OCI-LY1 (cell line): ENCODE results near the gene AURKB.
A peak's percentile ranks its signal among the peaks of the same experiment; 100 is the strongest.

ENCODE experiments used
- H2AFZ ChIP-seq: fragments of 200-600 bp; sonication (generic), shearing (Covaris generic); 2 replicates; pipeline ENCODE4 v1.6.0; 2014; ENCODE audit warnings: antibody characterized with exemption, mild to moderate bottlenecking, low read length
- H3F3A ChIP-seq: fragments of 200-600 bp; sonication (generic), shearing (Covaris generic); 2 replicates; pipeline ENCODE4 v1.6.0; 2014; ENCODE audit warnings: mild to moderate bottlenecking, antibody characterized with exemption, low read length, moderate library complexity; ENCODE audit not compliant: insufficient read depth
- H3K27ac ChIP-seq: fragments of 200-600 bp; sonication (generic); 2 replicates; pipeline ENCODE4 v1.5.1; 2014; ENCODE audit warnings: low read length, mixed run types, mild to moderate bottlenecking, low read depth; ENCODE audit not compliant: poor library complexity, severe bottlenecking
- H3K27me3 ChIP-seq: fragments of 200-600 bp; sonication (generic); 2 replicates; pipeline ENCODE4 v1.6.0; 2014; ENCODE audit warnings: antibody characterized with exemption, mild to moderate bottlenecking, low read length, moderate library complexity; ENCODE audit not compliant: insufficient read depth
- H3K36me3 ChIP-seq: fragments of 200-600 bp; sonication (generic); 2 replicates; pipeline ENCODE4 v1.6.1; 2014; ENCODE audit warnings: mild to moderate bottlenecking, antibody characterized with exemption, low read length, moderate library complexity, mixed read lengths; ENCODE audit not compliant: insufficient read depth
- H3K4me1 ChIP-seq: fragments of 200-600 bp; sonication (generic); 2 replicates; pipeline ENCODE4 v1.5.1; 2014; ENCODE audit warnings: mild to moderate bottlenecking, low read length, moderate library complexity; ENCODE audit not compliant: insufficient read depth, severe bottlenecking
- H3K4me2 ChIP-seq: fragments of 200-600 bp; sonication (generic), shearing (Covaris generic); 2 replicates; pipeline ENCODE4 v1.6.1; 2014; ENCODE audit warnings: low read length
- H3K4me3 ChIP-seq: fragments of 200-600 bp; sonication (generic); 2 replicates; pipeline ENCODE4 v1.5.1; 2014; ENCODE audit warnings: low read length, low read depth, mild to moderate bottlenecking, mixed read lengths; ENCODE audit not compliant: poor library complexity, severe bottlenecking
- H3K79me2 ChIP-seq: fragments of 200-600 bp; shearing (Covaris generic); 2 replicates; pipeline ENCODE4 v1.6.1; 2016; ENCODE audit warnings: mixed run types, low read length, mixed read lengths; ENCODE audit not compliant: insufficient read depth
- H3K9ac ChIP-seq: fragments of 200-600 bp; sonication (generic), shearing (Covaris generic); 2 replicates; pipeline ENCODE4 v1.6.1; 2014; ENCODE audit warnings: mild to moderate bottlenecking, low read length, mixed read lengths
- H3K9me2 ChIP-seq: fragments of 200-600 bp; sonication (generic), shearing (Covaris generic); 2 replicates; pipeline ENCODE4 v1.6.1; 2014; ENCODE audit warnings: low read depth, mild to moderate bottlenecking, low read length, mixed read lengths
- H3K9me3 ChIP-seq: fragments of 200-600 bp; shearing (Covaris generic); 2 replicates; pipeline ENCODE4 v1.6.1; 2014; ENCODE audit warnings: low read length, mixed read lengths
- H4K20me1 ChIP-seq: fragments of 200-600 bp; sonication (generic), shearing (Covaris generic); 2 replicates; pipeline ENCODE4 v1.6.0; 2016; ENCODE audit warnings: mild to moderate bottlenecking, low read length; ENCODE audit not compliant: insufficient read depth
- EZH2 ChIP-seq: fragments of 200-600 bp; sonication (generic), shearing (Covaris generic); IDR thresholded peaks from 2 replicates; pipeline ENCODE4 v1.8.0; 2017; ENCODE audit warnings: borderline replicate concordance, mixed run types, mild to moderate bottlenecking, antibody characterized with exemption, low read length, moderate library complexity, mixed read lengths
- TF ChIP-seq, protein P1 (sequence below): fragments of 200-600 bp; sonication (generic), shearing (Covaris generic); IDR thresholded peaks from 2 replicates; pipeline ENCODE4 v1.5.1; 2017; ENCODE audit warnings: mild to moderate bottlenecking, antibody characterized with exemption, low read length, moderate library complexity, mixed read lengths

The AURKB gene

DNA sequence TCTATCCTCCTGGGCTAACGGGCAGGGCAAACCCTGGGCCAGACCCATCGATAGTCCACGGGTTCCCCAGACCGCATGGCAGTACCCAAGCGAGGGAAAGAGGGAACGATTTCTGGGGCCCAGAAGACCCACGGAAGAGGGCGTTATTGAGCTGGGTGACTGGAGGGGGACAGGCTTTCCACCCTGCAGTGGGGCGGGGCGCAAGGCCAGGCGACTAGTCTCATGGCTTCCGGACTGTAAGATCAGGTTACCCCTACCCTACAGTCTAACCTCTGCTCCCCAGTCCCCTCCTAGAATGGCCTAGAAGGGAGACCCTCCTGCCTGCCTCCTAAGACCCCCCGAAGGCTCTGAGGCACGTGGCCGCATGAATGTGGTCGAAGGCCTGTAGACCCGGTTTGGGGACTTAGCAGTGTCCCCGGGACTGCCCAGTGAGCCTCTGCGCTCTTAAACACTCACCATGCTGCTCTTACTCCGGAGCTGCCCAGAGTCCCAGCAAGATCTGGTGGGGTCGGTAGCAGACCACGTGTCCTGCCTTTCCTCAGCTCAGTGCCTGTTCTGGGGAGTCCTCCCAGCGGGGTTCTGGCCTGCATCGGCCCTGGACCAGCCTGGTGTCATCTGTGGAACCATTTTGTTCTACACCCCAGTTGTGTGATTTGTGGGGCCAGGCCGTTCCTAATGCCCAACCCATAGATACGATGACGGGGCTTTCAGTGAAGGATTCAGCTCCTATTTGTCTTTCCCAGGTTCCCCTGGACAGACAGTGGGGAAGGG, 13.2 kb upstream of the AURKB start:
- Histone ChIP-seq H3K4me1 (peaks cover 14% of the 10 kb centered on the region), H3K9me2 (no peaks in the 10 kb centered on the region), H3K4me2 (peak overlapping the region; percentile 81), H3K79me2 (no peaks in the 10 kb centered on the region), H4K20me1 (no peaks in the 10 kb centered on the region), H3K9ac (peak overlapping the region; percentile 97), H3K4me3 (peak overlapping the region; percentile 85), H3K27ac (peak overlapping the region; percentile 97), H2AFZ (no peak overlapping the region), H3K9me3 (no peaks in the 10 kb centered on the region), H3K27me3 (no peaks in the 10 kb centered on the region), H3F3A (no peaks in the 10 kb centered on the region; the same call in 1 of the 2 replicates), H3K36me3 (peaks cover 21% of the 10 kb centered on the region; the same call in 1 of the 2 replicates)
- TF ChIP-seq EZH2 = no peak
- TF ChIP-seq, protein P1, sequence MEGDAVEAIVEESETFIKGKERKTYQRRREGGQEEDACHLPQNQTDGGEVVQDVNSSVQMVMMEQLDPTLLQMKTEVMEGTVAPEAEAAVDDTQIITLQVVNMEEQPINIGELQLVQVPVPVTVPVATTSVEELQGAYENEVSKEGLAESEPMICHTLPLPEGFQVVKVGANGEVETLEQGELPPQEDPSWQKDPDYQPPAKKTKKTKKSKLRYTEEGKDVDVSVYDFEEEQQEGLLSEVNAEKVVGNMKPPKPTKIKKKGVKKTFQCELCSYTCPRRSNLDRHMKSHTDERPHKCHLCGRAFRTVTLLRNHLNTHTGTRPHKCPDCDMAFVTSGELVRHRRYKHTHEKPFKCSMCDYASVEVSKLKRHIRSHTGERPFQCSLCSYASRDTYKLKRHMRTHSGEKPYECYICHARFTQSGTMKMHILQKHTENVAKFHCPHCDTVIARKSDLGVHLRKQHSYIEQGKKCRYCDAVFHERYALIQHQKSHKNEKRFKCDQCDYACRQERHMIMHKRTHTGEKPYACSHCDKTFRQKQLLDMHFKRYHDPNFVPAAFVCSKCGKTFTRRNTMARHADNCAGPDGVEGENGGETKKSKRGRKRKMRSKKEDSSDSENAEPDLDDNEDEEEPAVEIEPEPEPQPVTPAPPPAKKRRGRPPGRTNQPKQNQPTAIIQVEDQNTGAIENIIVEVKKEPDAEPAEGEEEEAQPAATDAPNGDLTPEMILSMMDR = peak; percentile 55

DNA sequence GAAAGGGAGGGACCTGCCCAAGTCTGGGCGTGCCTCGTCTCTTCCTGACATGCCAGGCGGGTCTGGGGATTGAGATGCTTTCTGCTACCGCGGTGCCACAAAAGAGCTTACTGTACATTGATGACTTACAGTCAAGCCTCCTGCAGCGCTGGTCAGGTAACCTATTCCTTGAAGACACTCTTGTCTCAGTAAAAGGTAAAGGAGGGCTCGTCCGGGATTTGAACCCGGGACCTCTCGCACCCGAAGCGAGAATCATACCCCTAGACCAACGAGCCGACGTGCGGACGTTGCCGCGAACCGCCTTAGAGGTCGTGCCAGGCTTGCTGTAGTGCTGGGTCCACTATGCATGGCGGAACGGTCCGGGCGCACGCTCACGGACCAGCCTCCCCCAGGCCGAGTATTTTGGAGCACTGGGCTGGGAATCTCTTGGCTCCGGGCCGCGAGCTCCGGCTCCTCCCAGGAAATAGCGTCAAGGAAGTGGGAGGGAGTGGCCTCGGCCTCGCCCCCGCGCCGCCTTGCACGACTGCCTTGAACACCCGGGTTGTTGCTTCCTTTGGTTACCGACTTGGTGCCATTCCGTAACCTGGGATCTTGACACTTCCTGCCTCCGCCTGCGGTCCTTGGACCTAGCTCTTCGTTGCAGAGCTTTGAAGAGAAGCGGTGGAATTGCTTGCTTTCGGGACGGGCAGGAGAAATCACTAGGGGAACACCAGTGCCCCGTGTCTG, 12.4 kb upstream of the AURKB start:
- TF ChIP-seq, protein P1 = no peak
- no peak for TF ChIP-seq EZH2
- no peaks in the 10 kb centered on the region for H3K27me3 ChIP-seq
- no peaks in the 10 kb centered on the region for H3K79me2 ChIP-seq
- H4K20me1 ChIP-seq = no peaks in the 10 kb centered on the region
- no peaks in the 10 kb centered on the region; the same call in 1 of the 2 replicates for H3F3A ChIP-seq
- H3K9me3 ChIP-seq = no peaks in the 10 kb centered on the region
- peak overlapping the region; percentile 85 for H3K4me3 ChIP-seq
- H3K36me3 ChIP-seq = peaks cover 13% of the 10 kb centered on the region; the same call in 1 of the 2 replicates
- peaks cover 14% of the 10 kb centered on the region for H3K4me1 ChIP-seq
- peak overlapping the region; percentile 81 for H3K4me2 ChIP-seq
- H3K9ac ChIP-seq = peak overlapping the region; percentile 97
- no peak overlapping the region for H2AFZ ChIP-seq
- H3K9me2 ChIP-seq = no peaks in the 10 kb centered on the region
- peak overlapping the region; percentile 97 for H3K27ac ChIP-seq

DNA sequence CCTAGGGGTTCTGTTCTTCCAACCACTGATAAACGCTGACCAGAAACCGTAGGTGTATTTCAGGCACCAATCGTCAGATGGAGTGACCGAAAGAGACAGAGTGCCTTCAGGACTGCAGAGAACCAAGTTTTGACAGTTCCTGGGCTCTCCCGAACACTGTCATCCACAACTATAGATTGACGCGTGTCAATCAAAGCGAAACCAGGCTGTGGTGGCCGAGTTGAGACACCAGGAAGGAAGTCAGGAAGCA, 11.9 kb upstream of the AURKB start:
- Histone ChIP-seq H3K36me3 (peaks cover 8% of the 10 kb centered on the region; the same call in 1 of the 2 replicates), H3F3A (no peaks in the 10 kb centered on the region; the same call in 1 of the 2 replicates), H3K79me2 (no peaks in the 10 kb centered on the region), H3K9ac (peak overlapping the region; percentile 97), H3K4me3 (peak overlapping the region; percentile 85), H4K20me1 (no peaks in the 10 kb centered on the region), H3K9me3 (no peaks in the 10 kb centered on the region), H3K27me3 (no peaks in the 10 kb centered on the region), H3K27ac (peak overlapping the region; percentile 97), H2AFZ (no peak overlapping the region), H3K9me2 (no peaks in the 10 kb centered on the region), H3K4me1 (peaks cover 14% of the 10 kb centered on the region), H3K4me2 (peak overlapping the region; percentile 81)
- TF ChIP-seq, protein P1 = no peak
